GM12878 (cell line): ENCODE results near the gene PKP4. TPM values are rescaled to one million over a fixed set of nuclear protein-coding genes. Genes with fewer than 3 reads are reported as not detected.

Experiments used
- ATAC-seq: fragments of 200-7000 bp; cut with Tn5 transposase; 3 replicates; pipeline ENCODE4 v1.9.1; 2020; ENCODE audit warnings: mild to moderate bottlenecking, moderate library complexity
- BruUV-seq: library from RNA; stranded (reverse); fragments of 400-500 nt; replicated peaks from 2 replicates; lab custom pipeline; 2021; lab: Mats Ljungman, UMichigan
- CTCF ChIA-PET: fragments of 300-600 bp; sonication (Branson Sonifier 250); formaldehyde crosslinking; extraction: SDS; loops from one replicate; lab custom pipeline; 2021; ENCODE audit warnings: inconsistent platforms; lab: Yijun Ruan, JAX
- POLR2A ChIA-PET: fragments of 350-600 bp; formaldehyde crosslinking; extraction: SDS; loops from one replicate; lab custom pipeline; 2021; ENCODE audit warnings: inconsistent platforms; lab: Charles Lee
- RAD21 ChIA-PET: fragments of 300-600 bp; sonication (Branson Sonifier 250); formaldehyde crosslinking; loops from one replicate; lab custom pipeline; 2023; ENCODE audit warnings: antibody characterized with exemption; ENCODE audit not compliant: unreplicated experiment; lab: Charles Lee
- SMC1A ChIA-PET: fragments of 300-600 bp; sonication (Branson Sonifier 250); formaldehyde crosslinking; loops from one replicate; lab custom pipeline; 2023; ENCODE audit not compliant: unreplicated experiment, uncharacterized antibody; lab: Charles Lee
- DNase-seq: peaks from one replicate; pipeline ENCODE4 v3.0.0-alpha.2; 2011; ENCODE audit warnings: low read depth, low spot score
- FAIRE-seq: peaks from 3 replicates; lab custom pipeline; 2011; peaks lifted over from hg19 to GRCh38; lab: Jason Lieb, UNC
- H2AFZ ChIP-seq: 2 replicates; pipeline ENCODE4 v1.6.0; 2011; ENCODE audit warnings: low read depth, low read length, control low read depth; ENCODE audit not compliant: control insufficient read depth
- H3K27ac ChIP-seq: 2 replicates; pipeline ENCODE4 v1.5.1; 2011; ENCODE audit warnings: control low read depth; ENCODE audit not compliant: control insufficient read depth, insufficient read depth
- H3K27me3 ChIP-seq, 2 experiments: replicated peaks in 1 of 2; 2 replicates each; pipeline versions ENCODE4 v1.6.0 to v1.6.1; 2011; ENCODE audit warnings: low read length in 1 of 2; ENCODE audit not compliant: control insufficient read depth in 2 of 2, insufficient read depth in 2 of 2
- H3K36me3 ChIP-seq, 2 experiments: 2 replicates each; pipeline ENCODE4 v1.5.1; 2011; ENCODE audit warnings: low read length in 1 of 2; ENCODE audit not compliant: control insufficient read depth in 2 of 2, insufficient read depth in 2 of 2
- H3K4me1 ChIP-seq: 2 replicates; pipeline ENCODE4 v1.6.1; 2011; ENCODE audit warnings: mild to moderate bottlenecking, low read length, moderate library complexity, mixed read lengths; ENCODE audit not compliant: control insufficient read depth, insufficient read depth
- H3K4me2 ChIP-seq: 2 replicates; pipeline ENCODE4 v1.6.0; 2011; ENCODE audit warnings: control low read depth; ENCODE audit not compliant: control insufficient read depth, insufficient read depth
- H3K4me3 ChIP-seq: fragments of 200-600 bp; sonication (generic); 2 replicates; pipeline ENCODE4 v1.5.1; 2016
- H3K79me2 ChIP-seq: 2 replicates; pipeline ENCODE4 v1.6.0; 2011; ENCODE audit warnings: low read length; ENCODE audit not compliant: control insufficient read depth, insufficient read depth
- H3K9ac ChIP-seq: 2 replicates; pipeline ENCODE4 v1.8.0; 2011; ENCODE audit warnings: low read length, control low read depth, mixed read lengths; ENCODE audit not compliant: control insufficient read depth, insufficient read depth
- H3K9me3 ChIP-seq: replicated peaks from 3 replicates; pipeline ENCODE4 v1.5.1; 2011; ENCODE audit warnings: mild to moderate bottlenecking, low read length; ENCODE audit not compliant: control insufficient read depth, insufficient read depth
- H4K20me1 ChIP-seq: 2 replicates; pipeline ENCODE4 v1.6.0; 2011; ENCODE audit not compliant: control insufficient read depth, insufficient read depth
- CBX5 ChIP-seq: sonication (generic); IDR thresholded peaks from 2 replicates; pipeline ENCODE4 v1.6.1; 2016; ENCODE audit warnings: low read depth, moderate library complexity, mild to moderate bottlenecking, inconsistent platforms
- MLLT1 ChIP-seq: fragments of 450-650 bp; IDR thresholded peaks from 2 replicates; pipeline ENCODE4 v1.6.1; 2016; ENCODE audit warnings: mild to moderate bottlenecking
- MTA2 ChIP-seq: fragments of 450-650 bp; IDR thresholded peaks from 2 replicates; pipeline ENCODE4 v1.6.1; 2016; ENCODE audit warnings: low read depth, mild to moderate bottlenecking, moderate library complexity
- NFIC ChIP-seq: IDR thresholded peaks from 2 replicates; pipeline ENCODE4 v1.6.1; 2012; ENCODE audit warnings: low read depth, mild to moderate bottlenecking, inconsistent platforms, low read length, moderate library complexity
- NR2C2 ChIP-seq: IDR thresholded peaks from 2 replicates; pipeline ENCODE4 v1.6.1; 2011; ENCODE audit warnings: borderline replicate concordance, low read depth; ENCODE audit not compliant: control insufficient read depth, insufficient read length
- PAX5 ChIP-seq: IDR thresholded peaks from 2 replicates; pipeline ENCODE4 v1.6.1; 2011; ENCODE audit warnings: low read depth, low read length, borderline replicate concordance
- PAX8 ChIP-seq: fragments of 450-650 bp; IDR thresholded peaks from 2 replicates; pipeline ENCODE4 v1.6.1; 2017; ENCODE audit warnings: mild to moderate bottlenecking, moderate library complexity
- YBX1 ChIP-seq: fragments of 450-650 bp; IDR thresholded peaks from 2 replicates; pipeline ENCODE4 v1.6.1; 2016; ENCODE audit warnings: antibody characterized with exemption
- ZSCAN29 ChIP-seq: fragments of 450-650 bp; IDR thresholded peaks from 2 replicates; pipeline ENCODE4 v1.6.1; 2017; ENCODE audit warnings: mild to moderate bottlenecking, moderate library complexity
- WGBS: methylation state at CpG from one replicate; pipeline ENCODE4 v1.1.6; 2016; ENCODE audit warnings: low lambda C conversion rate; ENCODE audit not compliant: insufficient replicate concordance, insufficient coverage; ENCODE audit errors: missing lambda C conversion rate; 5-methylcytosine and 5-hydroxymethylcytosine counted together
- in situ Hi-C: fragments of 300-500 bp; cut with MboI; formaldehyde crosslinking; loops from 9 replicates; pipeline ENCODE4 v1.14.3; 2018; ENCODE audit warnings: mixed read lengths
- intact Hi-C: fragments of 100-400 bp; cut with micrococcal nuclease; formaldehyde crosslinking; loops from one replicate; pipeline ENCODE4 v1.14.2; 2022; ENCODE audit not compliant: unreplicated experiment
- polyA plus RNA-seq, 11 experiments: library from polyadenylated mRNA; depleted of rRNA in 4 of 11; unstranded in 6 of 11; stranded (reverse) in 5 of 11; fragments of >200 nt; fragmentation: Nextera tagmentation in 4 of 11; fragmentation: Illumina TruSeq in 1 of 11; extraction: Ambion mirVana in 4 of 11; extraction: Trizol in 1 of 11; gene quantifications; 1 replicate in 1 of 11; 2 replicates in 10 of 11; pipeline versions ENCODE4 v1.2.1 to v1.2.3, GENCODE V29; 2011 to 2016; ENCODE audit warnings: inconsistent platforms in 2 of 11, missing spikeins in 2 of 11, low read depth in 1 of 11
- total RNA-seq, 4 experiments: library from RNA; depleted of rRNA in 3 of 4; stranded (reverse); fragments of >200 nt in 3 of 4; fragmentation: Illumina TruSeq in 1 of 4; extraction: Trizol in 1 of 4; gene quantifications; 2 replicates each; pipeline versions ENCODE4 v1.2.1 to v1.2.3, GENCODE V29; 2013 to 2021
- TF ChIP-seq, protein P1 (sequence below): fragments of 450-650 bp; formaldehyde crosslinking; IDR thresholded peaks from 2 replicates; pipeline ENCODE4 v1.4.0; 2022; ENCODE audit warnings: mild to moderate bottlenecking, moderate library complexity

The PKP4 gene
- total and polyA plus RNA-seq, 10 of the 15 experiments (the other 5 are each of a cell fraction or from before 2014, with no cell fraction given), result 4.8 to 35.8 (median 17.7) TPM

- Histone ChIP-seq H3K27ac (no peak overlapping the region), H3K4me1 (no peaks in the 10 kb centered on the region), H4K20me1 (no peaks in the 10 kb centered on the region), H3K27me3 (no peaks in the 10 kb centered on the region), H3K4me3 (no peak overlapping the region), H3K9me3 (no peaks in the 10 kb centered on the region), H3K4me2 (no peak overlapping the region), H3K9ac (no peak overlapping the region), H3K79me2 (no peaks in the 10 kb centered on the region), H2AFZ (no peak overlapping the region), H3K36me3 (peaks cover 0 to 2% of the 10 kb centered on the region in 2 experiments; a peak in 1 of 4 replicates)
- ChIA-PET SMC1A (interaction anchor here (0.7 kb wide), 1 partner anchor 670 kb away, joined by 3 read pairs; no protein-coding TSS in a partner anchor), CTCF (no interaction called here), POLR2A (no interaction called here), RAD21 (no interaction called here)
- FAIRE-seq (no peak), DNase-seq (no peak), ATAC-seq (no peak)
- intact Hi-C loops, result no loop called here
- BruUV-seq, result no TSS peak
- TF ChIP-seq CBX5 (no peak), MTA2 (no peak), PAX5 (no peak), NR2C2 (no peak), ZSCAN29 (no peak), YBX1 (no peak), PAX8 (no peak), NFIC (no peak), MLLT1 (no peak)
- TF ChIP-seq, protein P1, sequence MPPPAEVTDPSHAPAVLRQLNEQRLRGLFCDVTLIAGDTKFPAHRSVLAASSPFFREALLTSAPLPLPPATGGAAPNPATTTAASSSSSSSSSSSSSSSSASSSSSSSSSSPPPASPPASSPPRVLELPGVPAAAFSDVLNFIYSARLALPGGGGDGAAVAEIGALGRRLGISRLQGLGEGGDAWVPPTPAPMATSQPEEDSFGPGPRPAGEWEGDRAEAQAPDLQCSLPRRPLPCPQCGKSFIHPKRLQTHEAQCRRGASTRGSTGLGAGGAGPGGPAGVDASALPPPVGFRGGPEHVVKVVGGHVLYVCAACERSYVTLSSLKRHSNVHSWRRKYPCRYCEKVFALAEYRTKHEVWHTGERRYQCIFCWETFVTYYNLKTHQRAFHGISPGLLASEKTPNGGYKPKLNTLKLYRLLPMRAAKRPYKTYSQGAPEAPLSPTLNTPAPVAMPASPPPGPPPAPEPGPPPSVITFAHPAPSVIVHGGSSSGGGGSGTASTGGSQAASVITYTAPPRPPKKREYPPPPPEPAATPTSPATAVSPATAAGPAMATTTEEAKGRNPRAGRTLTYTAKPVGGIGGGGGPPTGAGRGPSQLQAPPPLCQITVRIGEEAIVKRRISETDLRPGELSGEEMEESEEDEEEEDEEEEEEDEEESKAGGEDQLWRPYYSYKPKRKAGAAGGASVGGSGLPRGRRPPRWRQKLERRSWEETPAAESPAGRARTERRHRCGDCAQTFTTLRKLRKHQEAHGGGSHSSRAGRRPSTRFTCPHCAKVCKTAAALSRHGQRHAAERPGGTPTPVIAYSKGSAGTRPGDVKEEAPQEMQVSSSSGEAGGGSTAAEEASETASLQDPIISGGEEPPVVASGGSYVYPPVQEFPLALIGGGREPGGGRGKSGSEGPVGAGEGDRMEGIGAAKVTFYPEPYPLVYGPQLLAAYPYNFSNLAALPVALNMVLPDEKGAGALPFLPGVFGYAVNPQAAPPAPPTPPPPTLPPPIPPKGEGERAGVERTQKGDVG (CRISPR knock-in tag), result no peak
- WGBS, result 88% methylated on average over 19 of the region's 19 CpGs
- in situ Hi-C loops, result no loop called here
These were observed 214.9 kb downstream of the PKP4 start for GRCh38 chr2:158671360-158672245.
